Testis (tissue), 3 donors: Measurements from ENCODE around the gene FAM98C. TPM values are rescaled to one million over a fixed set of nuclear protein-coding genes. Genes with fewer than 3 reads are reported as not detected.

Experiments used
- DNase-seq: peaks from one replicate; pipeline ENCODE4 v3.0.0-alpha.2; 2019
- H3K27ac ChIP-seq, 2 donors: fragments of 200-600 bp; sonication (generic); one replicate each; pipeline ENCODE4 v1.5.1; 2019
- H3K27me3 ChIP-seq: fragments of 200-600 bp; sonication (generic); one replicate; pipeline ENCODE4 v1.5.1; 2019
- H3K36me3 ChIP-seq: fragments of 200-600 bp; sonication (generic); one replicate; pipeline ENCODE4 v1.5.1; 2017; ENCODE audit warnings: low read depth; ENCODE audit errors: missing control alignments
- H3K4me1 ChIP-seq: fragments of 200-600 bp; sonication (generic); one replicate; pipeline ENCODE4 v1.5.1; 2019
- H3K4me3 ChIP-seq, 2 donors: fragments of 200-600 bp; sonication (generic); one replicate each; pipeline ENCODE4 v1.5.1; 2017 to 2019
- H3K9me3 ChIP-seq: fragments of 200-600 bp; sonication (generic); one replicate; pipeline ENCODE4 v1.5.1; 2017
- CTCF ChIP-seq, 3 experiments: fragments of 450-650 bp in 2 of 3; fragments of 200-600 bp in 1 of 3; sonication (generic) in 1 of 3; IDR thresholded peaks; one replicate each; pipeline ENCODE4 v1.5.1; 2016 to 2019; ENCODE audit warnings: antibody characterized with exemption in 3 of 3, mild to moderate bottlenecking in 2 of 3, moderate library complexity in 1 of 3
- POLR2A ChIP-seq: fragments of 450-650 bp; IDR thresholded peaks from one replicate; pipeline ENCODE4 v1.6.1; 2017; ENCODE audit warnings: antibody characterized with exemption, mild to moderate bottlenecking, moderate library complexity
- WGBS, 2 donors: methylation state at CpG; one replicate each; pipeline ENCODE4 v1.1.5; 2018; 5-methylcytosine and 5-hydroxymethylcytosine counted together
- intact Hi-C: fragments of 100-400 bp; cut with DNase I; formaldehyde crosslinking; loops from one replicate; pipeline ENCODE4 v1.15.1; 2023; ENCODE audit warnings: low total_unique reads
- polyA plus RNA-seq: library from polyadenylated mRNA; stranded (reverse); fragments of 350-450 nt; fragmentation: Illumina TruSeq; extraction: RNeasy Lipid Tissue Mini Kit (QIAGEN cat#74804); gene quantifications from one replicate; pipeline ENCODE4 v1.2.3, GENCODE V29; 2014; ENCODE audit warnings: low read depth, low replicate concordance; ENCODE audit not compliant: insufficient read depth
- total RNA-seq, 2 donors: library from RNA; depleted of rRNA; stranded (reverse); fragments of >200 nt; gene quantifications; one replicate each; pipeline ENCODE4 v1.2.3, GENCODE V29; 2016

FAM98C gene
- total and polyA plus RNA-seq, 3 donors from 2014 or later, result 13.0 to 17.7 (median 14.1) TPM

GRCh38 chr19:38437295-38437694, 34.4 kb downstream of the FAM98C start:
- H3K4me3 ChIP-seq, result no peak overlapping the region
- WGBS, 2 donors, result 92 to 94% methylated on average over 6 of the region's 6 CpGs
- H3K27ac ChIP-seq, result no peak overlapping the region
- H3K36me3 ChIP-seq, result no peaks in the 10 kb centered on the region
- intact Hi-C loops, result no loop called here
- H3K4me1 ChIP-seq, result no peaks in the 10 kb centered on the region
- no peaks in the 10 kb centered on the region for H3K27me3 ChIP-seq
- H3K9me3 ChIP-seq, result no peaks in the 10 kb centered on the region
- TF ChIP-seq CTCF (IDR thresholded peaks at IDR 0.05), result no peak
- no peak for DNase-seq

GRCh38 chr19:38437917-38438316, 35.0 kb downstream of the FAM98C start:
- H3K36me3 ChIP-seq, result no peaks in the 10 kb centered on the region
- no peak for TF ChIP-seq CTCF (IDR thresholded peaks at IDR 0.05)
- TF ChIP-seq POLR2A, result no peak
- no peak for DNase-seq
- H3K27me3 ChIP-seq, result no peaks in the 10 kb centered on the region
- H3K27ac ChIP-seq, result no peak overlapping the region
- intact Hi-C loops, result no loop called here
- H3K4me3 ChIP-seq, result no peak overlapping the region
- WGBS, 2 donors, result 55 to 87% methylated on average over 2 of the region's 2 CpGs
- no peaks in the 10 kb centered on the region for H3K4me1 ChIP-seq
- H3K9me3 ChIP-seq, result no peaks in the 10 kb centered on the region

- no peak for DNase-seq
- H3K4me3 ChIP-seq, result no peak overlapping the region
- TF ChIP-seq POLR2A (no peak), CTCF (IDR thresholded peaks at IDR 0.05) (no peak)
- no peaks in the 10 kb centered on the region for H3K9me3 ChIP-seq
- H3K27me3 ChIP-seq, result no peaks in the 10 kb centered on the region
- intact Hi-C loops, result no loop called here
- no peaks in the 10 kb centered on the region for H3K36me3 ChIP-seq
- H3K27ac ChIP-seq, result no peak overlapping the region
- no peaks in the 10 kb centered on the region for H3K4me1 ChIP-seq
- 80 to 83% methylated on average over 13 to 14 of the region's 14 CpGs for WGBS, 2 donors
Measured at GRCh38 chr19:38440592-38440991, 37.7 kb downstream of the FAM98C start.

GRCh38 chr19:38441657-38442348, 38.9 kb downstream of the FAM98C start:
- no peaks in the 10 kb centered on the region for H3K9me3 ChIP-seq
- intact Hi-C loops, result no loop called here
- WGBS, 2 donors, result 53 to 56% methylated on average over 7 of the region's 7 CpGs
- H3K36me3 ChIP-seq, result no peaks in the 10 kb centered on the region
- H3K4me1 ChIP-seq, result no peaks in the 10 kb centered on the region
- no peak overlapping the region for H3K4me3 ChIP-seq
- H3K27me3 ChIP-seq, result no peaks in the 10 kb centered on the region
- H3K27ac ChIP-seq, result no peak overlapping the region
- no peak for DNase-seq
- TF ChIP-seq CTCF (IDR thresholded peaks at IDR 0.05), result no peak
- TF ChIP-seq POLR2A, result no peak

- H3K4me1 ChIP-seq, result no peaks in the 10 kb centered on the region
- H3K9me3 ChIP-seq, result no peaks in the 10 kb centered on the region
- intact Hi-C loops, result no loop called here
- WGBS, 2 donors, result 89 to 90% methylated on average over 9 of the region's 9 CpGs
- TF ChIP-seq CTCF (IDR thresholded peaks at IDR 0.05) (no peak), POLR2A (no peak)
- no peak overlapping the region for H3K27ac ChIP-seq
- DNase-seq, result no peak
- H3K36me3 ChIP-seq, result no peaks in the 10 kb centered on the region
- no peak overlapping the region for H3K4me3 ChIP-seq
- H3K27me3 ChIP-seq, result no peaks in the 10 kb centered on the region
Measured at GRCh38 chr19:38442736-38443135, 39.8 kb downstream of the FAM98C start.
